Liver (tissue), 9 donors: Measurements from ENCODE around the gene SMOC2. TPM values are rescaled to one million over a fixed set of nuclear protein-coding genes. Genes with fewer than 3 reads are reported as not detected.

Source experiments
- DNase-seq: peaks from one replicate; pipeline ENCODE4 v3.0.0-alpha.2; 2017; ENCODE audit warnings: low spot score
- H3K27ac ChIP-seq, 2 donors: one replicate each; pipeline ENCODE4 v1.7.0; 2013; ENCODE audit warnings: inconsistent platforms in 2 of 2, low read length in 2 of 2, control low read depth in 1 of 2, low read depth in 1 of 2, mild to moderate bottlenecking in 1 of 2
- H3K27me3 ChIP-seq, 4 donors: one replicate each; pipeline versions ENCODE4 v1.6.1 to v1.7.0; 2013; ENCODE audit warnings: low read length in 3 of 4, inconsistent platforms in 1 of 4, mild to moderate bottlenecking in 1 of 4, moderate library complexity in 1 of 4; ENCODE audit not compliant: control insufficient read depth in 4 of 4, insufficient read depth in 4 of 4
- H3K36me3 ChIP-seq, 4 donors: one replicate each; pipeline versions ENCODE4 v1.6.1 to v1.7.0; 2013; ENCODE audit warnings: low read length in 3 of 4, mild to moderate bottlenecking in 3 of 4, low read depth in 1 of 4, moderate library complexity in 1 of 4; ENCODE audit not compliant: control insufficient read depth in 4 of 4, insufficient read depth in 3 of 4
- H3K4me1 ChIP-seq, 4 donors: one replicate each; pipeline versions ENCODE4 v1.6.1 to v1.7.0; 2013; ENCODE audit warnings: low read length in 3 of 4, mild to moderate bottlenecking in 3 of 4, moderate library complexity in 1 of 4; ENCODE audit not compliant: control insufficient read depth in 4 of 4, insufficient read depth in 4 of 4
- H3K4me3 ChIP-seq, 3 donors: one replicate each; pipeline versions ENCODE4 v1.6.1 to v1.7.0; 2013; ENCODE audit warnings: low read length in 3 of 3, control low read depth in 1 of 3, low read depth in 1 of 3, mild to moderate bottlenecking in 1 of 3
- H3K9ac ChIP-seq, 2 donors: one replicate each; pipeline ENCODE4 v1.7.0; 2013; ENCODE audit warnings: low read length in 2 of 2, mild to moderate bottlenecking in 2 of 2, moderate library complexity in 2 of 2, control low read depth in 1 of 2, low read depth in 1 of 2
- H3K9me3 ChIP-seq, 4 donors: one replicate each; pipeline versions ENCODE4 v1.6.1 to v1.7.0; 2013; ENCODE audit warnings: low read length in 3 of 4; ENCODE audit not compliant: control insufficient read depth in 4 of 4
- EGR1 ChIP-seq, 2 donors: IDR thresholded peaks; 2 replicates each; pipeline ENCODE4 v1.6.1; 2016 to 2018; ENCODE audit warnings: antibody characterized with exemption in 2 of 2, low read depth in 2 of 2
- FOXA1 ChIP-seq: IDR thresholded peaks from 2 replicates; pipeline ENCODE4 v1.6.1; 2016; ENCODE audit warnings: antibody characterized with exemption
- FOXA2 ChIP-seq: IDR thresholded peaks from 2 replicates; pipeline ENCODE4 v1.6.1; 2016; ENCODE audit warnings: antibody characterized with exemption
- GABPA ChIP-seq, 2 donors: IDR thresholded peaks in 1 of 2; conservative IDR thresholded peaks in 1 of 2; 2 replicates each; pipeline ENCODE4 v1.6.1; 2016; ENCODE audit warnings: antibody characterized with exemption in 2 of 2, mild to moderate bottlenecking in 1 of 2, moderate library complexity in 1 of 2
- HNF4A ChIP-seq, 2 donors: conservative IDR thresholded peaks; 2 replicates each; pipeline ENCODE4 v1.6.1; 2016; ENCODE audit warnings: antibody characterized with exemption in 2 of 2, mild to moderate bottlenecking in 2 of 2
- HNF4G ChIP-seq: IDR thresholded peaks from 2 replicates; pipeline ENCODE4 v1.6.1; 2016; ENCODE audit warnings: antibody characterized with exemption
- JUND ChIP-seq, 2 donors: IDR thresholded peaks; 2 replicates each; pipeline ENCODE4 v1.6.1; 2016; ENCODE audit warnings: antibody characterized with exemption in 2 of 2
- MAX ChIP-seq: IDR thresholded peaks from 2 replicates; pipeline ENCODE4 v1.6.1; 2016; ENCODE audit warnings: antibody characterized with exemption
- NR2F2 ChIP-seq: IDR thresholded peaks from 2 replicates; pipeline ENCODE4 v1.6.1; 2016; ENCODE audit warnings: antibody characterized with exemption
- RAD21 ChIP-seq, 2 donors: IDR thresholded peaks; 2 replicates each; pipeline ENCODE4 v1.6.1; 2016; ENCODE audit warnings: antibody characterized with exemption in 2 of 2, mild to moderate bottlenecking in 2 of 2
- SP1 ChIP-seq: IDR thresholded peaks from 2 replicates; pipeline ENCODE4 v1.6.1; 2018; ENCODE audit warnings: antibody characterized with exemption, mild to moderate bottlenecking
- TAF1 ChIP-seq: conservative IDR thresholded peaks from 2 replicates; pipeline ENCODE4 v1.6.1; 2016; ENCODE audit warnings: antibody characterized with exemption, mild to moderate bottlenecking
- YY1 ChIP-seq: IDR thresholded peaks from 2 replicates; pipeline ENCODE4 v1.6.1; 2016; ENCODE audit warnings: antibody characterized with exemption, mild to moderate bottlenecking
- WGBS: extraction: QIAGEN DNeasy Blood & Tissue Kit; methylation state at CpG from one replicate; pipeline ENCODE4 v1.1.7; 2013; 5-methylcytosine and 5-hydroxymethylcytosine counted together
- polyA plus RNA-seq, 2 donors: library from polyadenylated mRNA; stranded (reverse) in 1 of 2; unstranded in 1 of 2; fragments of 200-250 nt in 1 of 2; fragments of >200 nt in 1 of 2; fragmentation: Nextera tagmentation in 1 of 2; extraction: Ambion mirVana in 1 of 2; gene quantifications; one replicate each; pipeline versions ENCODE4 v1.2.1 to v1.2.3, GENCODE V29; 2013 to 2015
- total RNA-seq, 2 donors: library from RNA; depleted of rRNA; stranded (reverse); fragments of >200 nt; gene quantifications; one replicate each; pipeline ENCODE4 v1.2.3, GENCODE V29; 2014
- TF ChIP-seq, protein P1 (sequence below): fragments of 150-350 bp; IDR thresholded peaks from 2 replicates; pipeline ENCODE4 v1.5.1; 2017; ENCODE audit warnings: improper control_type of control experiment, low read depth, low read length; ENCODE audit not compliant: missing input control
- TF ChIP-seq, protein P2 (sequence below): IDR thresholded peaks from 2 replicates; pipeline ENCODE4 v1.6.1; 2016; ENCODE audit warnings: antibody characterized with exemption, mild to moderate bottlenecking
- TF ChIP-seq, protein P3 (sequence below): IDR thresholded peaks from 2 replicates; pipeline ENCODE4 v1.6.1; 2016; ENCODE audit warnings: antibody characterized with exemption
- TF ChIP-seq, protein P4 (sequence below): IDR thresholded peaks from 2 replicates; pipeline ENCODE4 v1.6.1; 2016; ENCODE audit warnings: antibody characterized with exemption
- donor health status: healthy.
- donor health status: healthy.
- donor health status: healthy.
- donor health status: healthy.
- donor health status: healthy.

SMOC2 gene
- total and polyA plus RNA-seq, 4 donors = 0.23 to 1.9 (median 1.1) TPM

- H3K4me3 ChIP-seq = no peak overlapping the region
- DNase-seq = no peak
- TF ChIP-seq, protein P1, sequence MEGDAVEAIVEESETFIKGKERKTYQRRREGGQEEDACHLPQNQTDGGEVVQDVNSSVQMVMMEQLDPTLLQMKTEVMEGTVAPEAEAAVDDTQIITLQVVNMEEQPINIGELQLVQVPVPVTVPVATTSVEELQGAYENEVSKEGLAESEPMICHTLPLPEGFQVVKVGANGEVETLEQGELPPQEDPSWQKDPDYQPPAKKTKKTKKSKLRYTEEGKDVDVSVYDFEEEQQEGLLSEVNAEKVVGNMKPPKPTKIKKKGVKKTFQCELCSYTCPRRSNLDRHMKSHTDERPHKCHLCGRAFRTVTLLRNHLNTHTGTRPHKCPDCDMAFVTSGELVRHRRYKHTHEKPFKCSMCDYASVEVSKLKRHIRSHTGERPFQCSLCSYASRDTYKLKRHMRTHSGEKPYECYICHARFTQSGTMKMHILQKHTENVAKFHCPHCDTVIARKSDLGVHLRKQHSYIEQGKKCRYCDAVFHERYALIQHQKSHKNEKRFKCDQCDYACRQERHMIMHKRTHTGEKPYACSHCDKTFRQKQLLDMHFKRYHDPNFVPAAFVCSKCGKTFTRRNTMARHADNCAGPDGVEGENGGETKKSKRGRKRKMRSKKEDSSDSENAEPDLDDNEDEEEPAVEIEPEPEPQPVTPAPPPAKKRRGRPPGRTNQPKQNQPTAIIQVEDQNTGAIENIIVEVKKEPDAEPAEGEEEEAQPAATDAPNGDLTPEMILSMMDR = no peak
- TF ChIP-seq, protein P2, sequence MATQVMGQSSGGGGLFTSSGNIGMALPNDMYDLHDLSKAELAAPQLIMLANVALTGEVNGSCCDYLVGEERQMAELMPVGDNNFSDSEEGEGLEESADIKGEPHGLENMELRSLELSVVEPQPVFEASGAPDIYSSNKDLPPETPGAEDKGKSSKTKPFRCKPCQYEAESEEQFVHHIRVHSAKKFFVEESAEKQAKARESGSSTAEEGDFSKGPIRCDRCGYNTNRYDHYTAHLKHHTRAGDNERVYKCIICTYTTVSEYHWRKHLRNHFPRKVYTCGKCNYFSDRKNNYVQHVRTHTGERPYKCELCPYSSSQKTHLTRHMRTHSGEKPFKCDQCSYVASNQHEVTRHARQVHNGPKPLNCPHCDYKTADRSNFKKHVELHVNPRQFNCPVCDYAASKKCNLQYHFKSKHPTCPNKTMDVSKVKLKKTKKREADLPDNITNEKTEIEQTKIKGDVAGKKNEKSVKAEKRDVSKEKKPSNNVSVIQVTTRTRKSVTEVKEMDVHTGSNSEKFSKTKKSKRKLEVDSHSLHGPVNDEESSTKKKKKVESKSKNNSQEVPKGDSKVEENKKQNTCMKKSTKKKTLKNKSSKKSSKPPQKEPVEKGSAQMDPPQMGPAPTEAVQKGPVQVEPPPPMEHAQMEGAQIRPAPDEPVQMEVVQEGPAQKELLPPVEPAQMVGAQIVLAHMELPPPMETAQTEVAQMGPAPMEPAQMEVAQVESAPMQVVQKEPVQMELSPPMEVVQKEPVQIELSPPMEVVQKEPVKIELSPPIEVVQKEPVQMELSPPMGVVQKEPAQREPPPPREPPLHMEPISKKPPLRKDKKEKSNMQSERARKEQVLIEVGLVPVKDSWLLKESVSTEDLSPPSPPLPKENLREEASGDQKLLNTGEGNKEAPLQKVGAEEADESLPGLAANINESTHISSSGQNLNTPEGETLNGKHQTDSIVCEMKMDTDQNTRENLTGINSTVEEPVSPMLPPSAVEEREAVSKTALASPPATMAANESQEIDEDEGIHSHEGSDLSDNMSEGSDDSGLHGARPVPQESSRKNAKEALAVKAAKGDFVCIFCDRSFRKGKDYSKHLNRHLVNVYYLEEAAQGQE = no peak
- no peak for TF ChIP-seq TAF1
- no peak for TF ChIP-seq FOXA1
- no peak for TF ChIP-seq HNF4A (conservative IDR thresholded peaks at IDR 0.05)
- TF ChIP-seq EGR1 (IDR thresholded peaks at IDR 0.05; ENCODE audit: low read depth in 2 of 2) = no peak
- no peak for TF ChIP-seq RAD21 (IDR thresholded peaks at IDR 0.05)
- TF ChIP-seq HNF4G = no peak
- TF ChIP-seq FOXA2 = no peak
- TF ChIP-seq, protein P3, sequence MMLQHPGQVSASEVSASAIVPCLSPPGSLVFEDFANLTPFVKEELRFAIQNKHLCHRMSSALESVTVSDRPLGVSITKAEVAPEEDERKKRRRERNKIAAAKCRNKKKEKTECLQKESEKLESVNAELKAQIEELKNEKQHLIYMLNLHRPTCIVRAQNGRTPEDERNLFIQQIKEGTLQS = no peak
- TF ChIP-seq MAX = no peak
- no peak for TF ChIP-seq GABPA (IDR thresholded peaks at IDR 0.05 in 1 of 2, conservative IDR thresholded peaks at IDR 0.05 in 1 of 2)
- TF ChIP-seq, protein P4, sequence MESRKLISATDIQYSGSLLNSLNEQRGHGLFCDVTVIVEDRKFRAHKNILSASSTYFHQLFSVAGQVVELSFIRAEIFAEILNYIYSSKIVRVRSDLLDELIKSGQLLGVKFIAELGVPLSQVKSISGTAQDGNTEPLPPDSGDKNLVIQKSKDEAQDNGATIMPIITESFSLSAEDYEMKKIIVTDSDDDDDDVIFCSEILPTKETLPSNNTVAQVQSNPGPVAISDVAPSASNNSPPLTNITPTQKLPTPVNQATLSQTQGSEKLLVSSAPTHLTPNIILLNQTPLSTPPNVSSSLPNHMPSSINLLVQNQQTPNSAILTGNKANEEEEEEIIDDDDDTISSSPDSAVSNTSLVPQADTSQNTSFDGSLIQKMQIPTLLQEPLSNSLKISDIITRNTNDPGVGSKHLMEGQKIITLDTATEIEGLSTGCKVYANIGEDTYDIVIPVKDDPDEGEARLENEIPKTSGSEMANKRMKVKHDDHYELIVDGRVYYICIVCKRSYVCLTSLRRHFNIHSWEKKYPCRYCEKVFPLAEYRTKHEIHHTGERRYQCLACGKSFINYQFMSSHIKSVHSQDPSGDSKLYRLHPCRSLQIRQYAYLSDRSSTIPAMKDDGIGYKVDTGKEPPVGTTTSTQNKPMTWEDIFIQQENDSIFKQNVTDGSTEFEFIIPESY = no peak
- TF ChIP-seq SP1 = no peak
- no peak for TF ChIP-seq NR2F2
- TF ChIP-seq JUND (IDR thresholded peaks at IDR 0.05) = no peak
- TF ChIP-seq YY1 = no peak
- H3K4me1 ChIP-seq = peaks cover 0 to 3% (median 2%) of the 10 kb centered on the region in 4 donors
- H3K27ac ChIP-seq = no peak overlapping the region
- H3K27me3 ChIP-seq = peaks cover 0 to 5% (median 0%) of the 10 kb centered on the region in 4 donors
- H3K9ac ChIP-seq = no peak overlapping the region
- WGBS = 50% methylated on average over 8 of the region's 8 CpGs
- no peaks in the 10 kb centered on the region for H3K36me3 ChIP-seq
- H3K9me3 ChIP-seq = no peaks in the 10 kb centered on the region
Measured at GRCh38 chr6:168526841-168527281, 85.9 kb downstream of the SMOC2 start.
